Esophagus muscularis mucosa (tissue), 2 donors: Measurements from ENCODE around the gene POLK.

Source experiments
- EP300 ChIP-seq: sonication (generic); formaldehyde crosslinking; IDR thresholded peaks from one replicate; pipeline ENCODE4 v1.6.1; 2017; ENCODE audit warnings: antibody characterized with exemption
- POLR2A ChIP-seq: fragments of 450-650 bp; IDR thresholded peaks from one replicate; pipeline ENCODE4 v1.6.1; 2017; ENCODE audit warnings: antibody characterized with exemption, moderate library complexity, mild to moderate bottlenecking, low read depth

DNA sequence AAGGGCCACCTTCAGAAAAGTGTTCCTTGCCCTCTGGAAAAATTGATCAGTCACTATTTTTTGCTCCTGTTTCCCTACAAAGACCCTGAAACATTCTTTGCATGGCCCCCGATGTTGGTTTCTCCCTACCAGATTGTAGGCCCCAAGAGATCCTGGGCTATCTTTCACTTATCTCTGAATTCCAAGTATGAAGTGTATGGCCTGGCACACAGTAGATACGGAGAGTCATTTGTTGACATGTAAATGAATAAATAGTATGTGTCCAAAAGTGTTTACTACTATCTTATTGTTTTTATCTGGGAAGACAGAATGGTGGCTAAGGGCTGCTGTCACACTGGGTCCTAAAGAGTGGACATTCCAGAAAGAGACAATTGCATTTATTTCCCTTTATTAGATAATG lies 92.1 kb downstream of the POLK start:
- TF ChIP-seq EP300, result no peak
- TF ChIP-seq POLR2A, result no peak
